ENCODE results near the gene TNNC1. TPM values are rescaled to one million over a fixed set of nuclear protein-coding genes. Genes with fewer than 3 reads are reported as not detected.

TNNC1 gene
- total RNA-seq, 1 donor from 2014 or later = 12.4 TPM

DNA sequence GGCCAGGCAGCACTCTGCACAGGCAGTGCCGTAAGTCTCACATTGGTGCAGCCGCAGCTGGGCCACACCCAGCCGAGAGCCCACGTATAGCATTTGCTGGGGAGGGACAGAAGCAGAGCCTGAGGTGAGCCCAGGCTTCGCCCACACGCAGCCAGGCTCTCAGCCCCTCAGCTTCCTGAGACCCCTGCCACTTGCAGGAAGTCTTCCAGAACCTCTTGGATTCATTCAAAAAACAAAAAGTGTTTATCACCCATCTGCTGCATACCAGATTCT, 15.8 kb downstream of the TNNC1 start:
- Histone ChIP-seq H3K36me3 (ENCODE audit: insufficient read depth, low read length) (no peaks in the 10 kb centered on the region), H3K79me2 (ENCODE audit: insufficient read depth, low read length) (no peaks in the 10 kb centered on the region), H3K4me1 (ENCODE audit: insufficient read depth, low read length) (no peaks in the 10 kb centered on the region), H3K4me3 (ENCODE audit: insufficient read depth, low read depth, low read length) (no peak overlapping the region), H3K4me2 (ENCODE audit: low read length) (no peak overlapping the region), H4K20me1 (ENCODE audit: insufficient read depth, low read length) (no peaks in the 10 kb centered on the region), H3K27ac (ENCODE audit: low read depth, low read length) (no peak overlapping the region), H3K27me3 (ENCODE audit: insufficient read depth, low read length) (peaks cover 3% of the 10 kb centered on the region), H2AFZ (ENCODE audit: low read depth, low read length) (no peak overlapping the region), H3K9me3 (ENCODE audit: insufficient read depth, low read depth, low read length) (no peaks in the 10 kb centered on the region), H3K9ac (ENCODE audit: low read length) (no peak overlapping the region)
- Mint-ChIP-seq H3K27me3 (ENCODE audit: low read depth, unreplicated experiment) (peaks cover 30% of the 10 kb centered on the region), H3K36me3 (ENCODE audit: low read depth, unreplicated experiment) (no peaks in the 10 kb centered on the region), H3K4me3 (ENCODE audit: unreplicated experiment) (no peak overlapping the region), H3K27ac (ENCODE audit: unreplicated experiment) (no peak overlapping the region), H3K9me3 (ENCODE audit: unreplicated experiment) (no peaks in the 10 kb centered on the region), H3K4me1 (ENCODE audit: low read depth, unreplicated experiment) (peaks cover 2% of the 10 kb centered on the region)
- FAIRE-seq = no peak
- no peak for DNase-seq (ENCODE audit: low read depth)
- TF ChIP-seq, protein P1, sequence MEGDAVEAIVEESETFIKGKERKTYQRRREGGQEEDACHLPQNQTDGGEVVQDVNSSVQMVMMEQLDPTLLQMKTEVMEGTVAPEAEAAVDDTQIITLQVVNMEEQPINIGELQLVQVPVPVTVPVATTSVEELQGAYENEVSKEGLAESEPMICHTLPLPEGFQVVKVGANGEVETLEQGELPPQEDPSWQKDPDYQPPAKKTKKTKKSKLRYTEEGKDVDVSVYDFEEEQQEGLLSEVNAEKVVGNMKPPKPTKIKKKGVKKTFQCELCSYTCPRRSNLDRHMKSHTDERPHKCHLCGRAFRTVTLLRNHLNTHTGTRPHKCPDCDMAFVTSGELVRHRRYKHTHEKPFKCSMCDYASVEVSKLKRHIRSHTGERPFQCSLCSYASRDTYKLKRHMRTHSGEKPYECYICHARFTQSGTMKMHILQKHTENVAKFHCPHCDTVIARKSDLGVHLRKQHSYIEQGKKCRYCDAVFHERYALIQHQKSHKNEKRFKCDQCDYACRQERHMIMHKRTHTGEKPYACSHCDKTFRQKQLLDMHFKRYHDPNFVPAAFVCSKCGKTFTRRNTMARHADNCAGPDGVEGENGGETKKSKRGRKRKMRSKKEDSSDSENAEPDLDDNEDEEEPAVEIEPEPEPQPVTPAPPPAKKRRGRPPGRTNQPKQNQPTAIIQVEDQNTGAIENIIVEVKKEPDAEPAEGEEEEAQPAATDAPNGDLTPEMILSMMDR (IDR thresholded peaks at IDR 0.05; ENCODE audit: insufficient read depth, low read depth, low read length) = no peak

DNA sequence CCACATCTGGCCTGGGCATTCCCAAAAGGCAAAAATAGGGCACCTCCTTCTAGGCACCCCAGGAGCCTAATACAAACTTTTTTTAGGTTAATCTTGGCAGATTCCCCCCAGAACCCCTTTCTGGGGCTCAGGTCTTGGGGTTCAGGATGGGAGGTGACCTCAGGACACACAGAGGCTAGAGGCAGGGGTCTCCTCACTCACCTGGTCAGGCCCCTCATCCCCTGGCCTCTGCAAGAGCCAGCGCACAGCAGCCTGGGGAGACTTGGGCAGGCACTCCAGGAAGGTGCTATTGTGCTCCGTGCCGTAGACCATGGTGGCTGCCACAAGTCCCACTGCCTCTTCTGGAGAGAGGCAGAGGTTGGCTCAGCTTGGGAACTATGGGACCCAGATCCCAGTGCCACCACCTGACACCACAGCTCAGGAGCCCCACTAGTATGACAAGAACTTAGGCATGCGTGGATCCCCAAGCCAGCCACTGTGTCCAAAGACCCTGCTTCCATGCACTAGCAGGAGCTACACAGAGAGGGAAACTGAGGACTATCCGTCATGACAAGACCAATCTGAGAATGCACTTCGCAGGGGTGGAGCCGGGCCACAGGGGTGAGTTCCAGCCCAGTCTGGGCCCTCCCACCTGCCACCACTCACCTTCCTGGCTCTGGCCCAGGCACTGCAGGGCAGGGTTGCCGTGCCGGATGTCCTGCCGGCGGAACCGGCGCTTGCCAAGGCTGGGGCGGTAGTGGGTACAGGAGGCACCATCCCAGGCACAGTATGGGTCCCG, 16.3 kb downstream of the TNNC1 start:
- peaks cover 3% of the 10 kb centered on the region for H3K27me3 ChIP-seq (ENCODE audit: insufficient read depth, low read length)
- no peak overlapping the region for H3K27ac Mint-ChIP-seq (ENCODE audit: unreplicated experiment)
- no peak overlapping the region for H3K4me3 Mint-ChIP-seq (ENCODE audit: unreplicated experiment)
- H3K4me3 ChIP-seq (ENCODE audit: insufficient read depth, low read depth, low read length) = no peak overlapping the region
- H3K4me1 Mint-ChIP-seq (ENCODE audit: low read depth, unreplicated experiment) = peaks cover 2% of the 10 kb centered on the region
- H3K4me1 ChIP-seq (ENCODE audit: insufficient read depth, low read length) = no peaks in the 10 kb centered on the region
- H3K4me2 ChIP-seq (ENCODE audit: low read length) = no peak overlapping the region
- H3K36me3 Mint-ChIP-seq (ENCODE audit: low read depth, unreplicated experiment) = no peaks in the 10 kb centered on the region
- no peaks in the 10 kb centered on the region for H3K9me3 Mint-ChIP-seq (ENCODE audit: unreplicated experiment)
- H3K9me3 ChIP-seq (ENCODE audit: insufficient read depth, low read depth, low read length) = no peaks in the 10 kb centered on the region
- H2AFZ ChIP-seq (ENCODE audit: low read depth, low read length) = no peak overlapping the region
- TF ChIP-seq EZH2 (IDR thresholded peaks at IDR 0.05; ENCODE audit: insufficient read depth, low read length) = no peak
- TF ChIP-seq, protein P1 (IDR thresholded peaks at IDR 0.05; ENCODE audit: insufficient read depth, low read depth, low read length) = no peak
- no peaks in the 10 kb centered on the region for H3K36me3 ChIP-seq (ENCODE audit: insufficient read depth, low read length)
- FAIRE-seq (no peak), DNase-seq (ENCODE audit: low read depth) (no peak)
- no peak overlapping the region for H3K27ac ChIP-seq (ENCODE audit: low read depth, low read length)
- no peak overlapping the region for H3K9ac ChIP-seq (ENCODE audit: low read length)
- no peaks in the 10 kb centered on the region for H4K20me1 ChIP-seq (ENCODE audit: insufficient read depth, low read length)
- peaks cover 28% of the 10 kb centered on the region for H3K27me3 Mint-ChIP-seq (ENCODE audit: low read depth, unreplicated experiment)
- no peaks in the 10 kb centered on the region for H3K79me2 ChIP-seq (ENCODE audit: insufficient read depth, low read length)

DNA sequence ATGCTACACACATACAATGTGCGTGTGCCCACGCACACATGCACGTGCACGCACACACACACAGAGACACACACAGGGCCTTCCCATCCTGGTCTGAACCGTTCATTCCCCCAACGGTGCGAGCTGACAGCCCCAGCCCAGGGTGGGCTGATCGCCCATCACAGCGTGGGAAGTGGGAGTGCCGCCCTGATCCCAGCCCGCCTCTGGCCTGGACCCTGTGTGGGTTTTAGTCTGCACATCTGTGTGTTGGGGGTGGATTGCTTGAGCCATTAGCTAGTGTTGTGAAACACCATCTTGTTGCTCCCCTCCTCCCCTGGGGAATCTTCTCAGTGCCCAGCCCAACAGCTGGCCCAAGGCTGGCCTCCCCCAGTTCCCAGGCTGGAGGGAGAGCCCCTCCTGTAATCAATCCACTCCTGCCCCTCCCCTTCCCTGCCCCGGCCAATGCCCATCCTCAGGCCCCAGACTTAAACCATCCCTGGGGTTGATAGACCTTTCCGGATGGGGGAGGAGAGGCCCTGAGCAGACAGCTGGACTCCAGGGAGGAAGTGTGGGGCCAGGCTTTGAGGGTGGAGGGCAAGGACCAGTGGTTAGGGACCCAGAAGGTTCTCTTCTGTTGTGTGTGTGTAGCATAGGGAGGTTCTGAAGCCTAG, 17.2 kb downstream of the TNNC1 start:
- Histone ChIP-seq H3K27me3 (ENCODE audit: insufficient read depth, low read length) (peaks cover 3% of the 10 kb centered on the region), H2AFZ (ENCODE audit: low read depth, low read length) (no peak overlapping the region), H3K9ac (ENCODE audit: low read length) (no peak overlapping the region), H3K79me2 (ENCODE audit: insufficient read depth, low read length) (no peaks in the 10 kb centered on the region), H3K9me3 (ENCODE audit: insufficient read depth, low read depth, low read length) (no peaks in the 10 kb centered on the region), H3K4me2 (ENCODE audit: low read length) (no peak overlapping the region), H4K20me1 (ENCODE audit: insufficient read depth, low read length) (no peaks in the 10 kb centered on the region), H3K4me3 (ENCODE audit: insufficient read depth, low read depth, low read length) (no peak overlapping the region), H3K4me1 (ENCODE audit: insufficient read depth, low read length) (no peaks in the 10 kb centered on the region), H3K36me3 (ENCODE audit: insufficient read depth, low read length) (no peaks in the 10 kb centered on the region), H3K27ac (ENCODE audit: low read depth, low read length) (no peak overlapping the region)
- H3K27ac Mint-ChIP-seq (ENCODE audit: unreplicated experiment) = no peak overlapping the region
- no peaks in the 10 kb centered on the region for H3K36me3 Mint-ChIP-seq (ENCODE audit: low read depth, unreplicated experiment)
- TF ChIP-seq EZH2 (IDR thresholded peaks at IDR 0.05; ENCODE audit: insufficient read depth, low read length) = no peak
- TF ChIP-seq, protein P1 (IDR thresholded peaks at IDR 0.05; ENCODE audit: insufficient read depth, low read depth, low read length) = no peak
- FAIRE-seq (no peak), DNase-seq (ENCODE audit: low read depth) (no peak)
- H3K4me1 Mint-ChIP-seq (ENCODE audit: low read depth, unreplicated experiment) = peaks cover 2% of the 10 kb centered on the region
- peaks cover 30% of the 10 kb centered on the region for H3K27me3 Mint-ChIP-seq (ENCODE audit: low read depth, unreplicated experiment)
- no peak overlapping the region for H3K4me3 Mint-ChIP-seq (ENCODE audit: unreplicated experiment)
- H3K9me3 Mint-ChIP-seq (ENCODE audit: unreplicated experiment) = no peaks in the 10 kb centered on the region

Measured in astrocyte (in vitro differentiated cells and primary cell).